HG03457 (cell line): ENCODE measurements around the gene WDR18.
"Not testable (repeated sequence)": the region's sequence is repeated elsewhere in the genome, so short reads cannot be mapped to it uniquely, and the experiment has no call there.

Experiments used
- ATAC-seq: cut with Tn5 transposase; IDR thresholded peaks from one replicate; pipeline ENCODE4 v1.9.1; 2021; ENCODE audit warnings: moderate number of reproducible peaks; ENCODE audit not compliant: unreplicated experiment

The WDR18 gene

GRCh38 chr19:950352-951066, 33.6 kb upstream of the WDR18 start:
- ATAC-seq = no peak

DNA sequence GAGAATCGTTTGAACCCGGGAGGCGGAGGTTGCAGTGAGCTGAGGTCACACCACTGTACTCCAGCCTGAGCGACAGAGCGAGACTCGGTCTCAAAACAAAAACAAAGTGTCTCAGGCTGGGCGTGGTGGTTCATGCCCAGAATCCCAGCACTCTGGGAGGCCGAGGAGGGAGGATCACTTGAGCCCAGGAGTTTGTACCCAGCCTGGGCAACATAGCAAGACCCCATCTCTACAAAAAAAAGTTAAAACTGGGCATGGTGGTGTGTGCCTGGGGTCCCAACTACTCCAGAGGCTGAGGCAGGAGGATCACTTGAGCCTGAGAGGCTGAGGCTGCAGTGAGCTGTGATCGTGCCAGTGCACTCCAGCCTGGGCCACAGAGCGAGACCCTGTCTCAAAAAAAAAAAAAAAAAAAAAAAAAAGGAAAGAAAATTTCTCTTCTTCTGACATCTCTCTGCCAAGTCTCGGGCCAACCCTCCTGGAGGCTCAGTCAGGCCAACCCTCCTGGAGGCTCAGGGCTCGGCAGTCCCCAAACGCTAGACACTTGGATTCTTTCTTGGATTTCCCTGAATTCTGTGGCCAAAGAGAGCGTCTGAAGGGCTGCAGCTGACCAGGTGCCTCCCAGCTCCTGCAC, 32.0 kb upstream of the WDR18 start:
- ATAC-seq = no peak

DNA sequence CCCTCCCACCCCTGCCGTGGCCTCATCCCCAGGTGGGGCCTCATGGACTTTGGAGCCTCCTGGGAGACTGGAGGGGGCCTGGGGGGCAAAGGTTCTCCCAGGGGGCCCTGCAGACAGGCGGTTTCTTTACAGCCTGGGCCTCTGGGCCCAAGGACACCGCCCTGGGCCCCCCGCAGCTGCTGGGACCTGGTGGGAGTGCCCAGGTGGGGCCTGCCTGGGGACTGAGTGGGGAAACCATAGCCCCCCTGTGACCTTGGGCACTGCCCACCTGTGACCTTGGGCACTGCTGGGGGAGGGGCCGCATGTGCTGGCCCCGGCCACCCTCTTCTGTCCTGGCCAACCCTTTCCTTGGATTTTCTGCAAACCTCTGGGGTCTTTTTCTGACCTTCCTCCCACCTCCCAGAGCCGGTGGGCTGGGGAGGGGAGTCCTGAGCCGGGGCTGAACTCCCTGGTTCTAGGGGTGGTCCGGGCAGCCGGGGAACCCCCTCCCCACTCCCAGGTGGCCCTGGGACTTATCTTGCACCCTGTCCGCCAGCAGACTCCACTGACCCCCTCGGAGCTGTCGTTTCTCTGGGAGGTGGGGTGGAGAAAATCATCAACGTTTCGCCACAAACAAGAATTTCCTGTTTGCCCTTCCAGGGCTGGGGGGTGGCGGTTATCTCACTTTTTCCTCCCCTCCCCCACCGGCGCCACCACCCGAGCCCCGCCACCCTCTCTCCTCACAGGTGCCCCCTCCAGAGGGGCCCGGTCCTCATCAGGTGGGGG, 31.3 kb upstream of the WDR18 start:
- no peak for ATAC-seq

DNA sequence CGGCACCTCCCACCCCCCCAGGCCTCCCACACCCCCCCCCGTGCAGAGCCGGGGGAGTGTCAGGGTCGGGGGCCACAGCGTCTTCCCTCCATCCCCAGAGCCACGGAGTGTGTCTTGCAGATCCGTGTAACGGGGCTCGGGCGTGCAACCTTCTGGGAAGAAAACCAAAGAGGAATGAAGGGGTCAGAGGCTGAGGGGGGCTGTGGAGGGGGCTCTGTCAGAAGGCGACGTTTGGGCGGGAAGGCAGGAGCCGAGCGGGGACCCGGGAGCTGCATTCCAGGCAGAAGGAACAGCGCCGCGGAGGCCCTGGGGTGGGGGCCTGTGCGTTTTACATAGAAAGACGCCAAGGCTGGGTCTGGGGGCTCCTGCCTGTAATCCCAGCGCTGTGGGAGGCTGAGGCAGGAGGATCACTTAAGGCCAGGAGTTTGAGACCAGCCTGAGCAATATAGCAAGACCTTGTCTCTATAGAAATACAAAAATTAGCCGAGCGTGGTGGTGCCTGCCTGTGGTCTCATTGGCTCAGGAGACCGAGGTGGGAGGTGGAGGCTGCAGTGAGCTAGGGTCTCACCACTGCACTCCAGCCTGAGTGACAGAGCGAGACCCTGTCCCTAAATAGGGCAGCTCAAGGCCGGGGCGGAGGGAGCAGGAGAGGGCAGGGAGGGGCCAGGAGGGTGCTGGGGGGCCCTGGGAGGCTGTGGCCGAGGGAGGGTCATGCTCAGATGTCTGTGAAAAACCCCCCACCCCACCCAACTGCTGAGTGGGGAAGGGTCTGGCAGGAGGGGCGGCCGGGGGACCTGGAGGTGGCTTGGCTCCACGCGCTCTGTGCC, 30.5 kb upstream of the WDR18 start:
- no peak for ATAC-seq

GRCh38 chr19:954272-954671, 29.9 kb upstream of the WDR18 start:
- no peak for ATAC-seq

- no peak for ATAC-seq
Measured at GRCh38 chr19:954672-955494, 29.3 kb upstream of the WDR18 start.

- ATAC-seq = no peak
Measured at GRCh38 chr19:955803-956765, 28.1 kb upstream of the WDR18 start.

DNA sequence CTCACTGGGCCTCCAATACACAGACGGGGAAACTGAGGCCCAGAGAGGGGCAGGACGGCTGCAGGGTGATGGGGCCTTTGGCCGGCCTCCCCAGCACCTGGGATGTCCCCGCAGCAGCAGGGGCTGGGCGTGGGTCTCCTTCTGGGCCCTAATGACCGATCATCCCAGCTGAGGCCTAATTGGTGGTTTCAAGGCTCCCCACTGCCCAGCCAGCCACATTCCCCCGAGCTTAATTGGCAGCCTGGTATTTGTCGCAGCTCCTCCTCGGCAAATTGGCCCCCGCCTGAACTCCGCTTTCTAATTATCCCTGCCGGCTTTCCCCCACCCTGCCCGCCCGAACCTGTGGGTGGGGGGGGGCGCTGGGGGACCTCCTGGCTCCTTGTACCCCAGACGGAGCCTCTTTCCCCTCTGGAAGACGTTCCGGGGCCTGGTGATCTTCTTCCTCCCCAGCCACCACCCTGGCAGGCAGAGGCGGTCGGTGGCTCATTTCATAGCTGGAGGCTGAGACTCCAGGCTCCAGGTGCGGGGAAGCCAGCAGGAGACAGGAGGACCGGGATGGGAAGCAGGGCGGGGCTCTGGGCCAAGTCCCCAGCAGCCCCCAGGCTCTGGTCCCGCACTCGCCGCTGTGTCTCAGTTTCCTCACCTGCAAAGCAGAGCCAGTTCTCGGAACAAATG, 27.2 kb upstream of the WDR18 start:
- ATAC-seq = no peak

GRCh38 chr19:957578-957977, 26.6 kb upstream of the WDR18 start:
- not testable (repeated sequence) for ATAC-seq

- ATAC-seq = no peak
Measured at GRCh38 chr19:958967-959855, 24.9 kb upstream of the WDR18 start.

DNA sequence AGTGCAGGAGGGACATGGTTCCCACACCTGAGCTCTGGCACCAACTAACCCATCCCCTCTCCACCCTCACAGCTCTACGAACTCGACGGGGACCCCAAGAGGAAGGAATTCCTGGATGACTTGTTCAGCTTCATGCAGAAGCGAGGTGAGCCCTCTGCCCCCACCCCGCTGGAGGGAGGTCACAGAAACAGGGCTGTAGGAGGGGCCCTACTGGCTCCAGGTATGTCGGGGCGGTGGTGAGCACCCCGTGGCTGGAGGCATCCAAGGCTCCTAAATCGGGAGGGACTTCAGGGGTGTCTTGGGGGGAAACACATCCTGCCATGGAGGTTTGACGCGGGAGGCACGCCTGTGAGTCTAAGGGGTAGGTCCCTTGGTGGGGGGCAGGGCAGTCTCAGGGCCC, 24.1 kb upstream of the WDR18 start:
- no peak for ATAC-seq

DNA sequence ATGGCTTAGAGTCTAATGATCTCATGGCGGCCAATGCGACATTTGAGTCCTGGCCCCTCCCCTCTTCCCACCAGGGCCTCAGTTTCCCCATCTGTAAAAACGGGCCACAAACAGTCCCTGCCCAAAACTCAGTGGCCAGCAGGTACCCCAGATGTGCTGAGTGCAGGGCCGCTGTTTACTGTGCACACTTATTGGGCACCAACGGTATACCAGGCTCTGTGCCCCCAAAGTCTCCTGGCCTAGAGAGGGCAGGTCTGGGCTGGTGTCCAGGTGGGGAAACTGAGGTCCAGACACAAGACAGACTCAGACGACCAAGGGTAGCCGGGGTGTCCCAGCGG, 23.6 kb upstream of the WDR18 start:
- no peak for ATAC-seq

GRCh38 chr19:961866-962620, 22.1 kb upstream of the WDR18 start:
- ATAC-seq = no peak

DNA sequence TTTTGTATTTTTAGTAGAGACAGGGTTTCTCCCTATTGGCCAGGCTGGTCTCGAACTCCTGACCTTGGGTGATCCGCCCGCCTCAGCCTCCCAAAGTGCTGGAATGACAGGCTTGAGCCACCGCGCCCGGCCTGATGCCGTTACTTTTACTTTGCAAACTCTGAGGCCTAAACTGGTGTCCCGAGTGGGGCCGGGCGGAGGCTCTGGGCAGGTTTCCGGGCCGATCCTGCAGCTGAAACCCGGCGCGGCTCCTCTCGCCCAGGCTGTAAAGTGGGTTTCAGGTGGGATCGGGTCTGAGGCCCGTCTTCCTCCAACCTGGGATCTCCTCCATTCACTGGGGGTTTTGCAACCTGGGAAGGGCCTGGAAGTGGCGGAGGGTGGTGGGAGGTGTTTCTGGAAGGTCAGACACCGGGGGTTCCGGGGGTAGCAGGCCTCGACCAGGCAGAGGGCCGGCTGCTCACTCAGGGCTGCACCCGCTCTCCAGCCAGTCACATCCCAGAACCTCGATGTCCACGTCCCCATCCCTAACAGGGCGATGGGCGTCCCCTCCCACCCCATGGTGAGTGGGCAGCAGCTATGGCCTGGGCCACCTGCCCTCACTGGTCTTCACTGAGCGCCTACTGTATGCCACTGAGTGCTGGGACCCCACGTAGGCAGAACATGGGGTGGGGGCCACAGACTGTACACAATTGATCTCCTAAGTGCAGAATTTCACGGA, 21.3 kb upstream of the WDR18 start:
- no peak for ATAC-seq

DNA sequence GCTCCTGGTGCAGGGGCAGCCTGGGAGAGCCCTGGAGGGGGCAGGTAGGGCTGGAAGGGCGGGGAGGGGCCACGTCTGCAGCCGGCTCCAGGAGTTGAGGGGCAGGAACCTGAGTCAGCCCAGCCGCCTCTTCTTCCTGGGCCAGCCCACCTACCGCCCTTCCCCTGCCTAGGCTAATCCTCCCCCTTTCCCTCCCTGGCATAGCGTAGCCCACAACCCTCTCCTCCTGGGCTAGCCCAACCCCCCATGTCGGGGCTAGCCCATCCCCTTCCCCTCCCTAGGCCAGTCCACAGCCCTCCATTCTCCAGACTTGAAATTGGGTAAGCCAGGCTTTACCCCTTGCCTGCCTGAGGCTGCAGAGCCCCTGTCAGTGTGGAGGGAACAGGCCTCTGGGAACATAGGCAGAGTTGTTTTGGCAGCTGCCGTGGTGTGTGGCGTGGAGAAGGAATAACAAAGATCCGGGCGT, 20.6 kb upstream of the WDR18 start:
- no peak for ATAC-seq

- ATAC-seq = no peak
Measured at GRCh38 chr19:964116-964520, 20.0 kb upstream of the WDR18 start.
